SK-N-SH (cell line): ENCODE measurements around the gene ENOX2. TPM values are rescaled to one million over a fixed set of nuclear protein-coding genes. Genes with fewer than 3 reads are reported as not detected.
"Not testable (repeated sequence)": the region's sequence is repeated elsewhere in the genome, so short reads cannot be mapped to it uniquely, and the experiment has no call there.

ENCODE experiments used
- CTCF ChIA-PET: fragments of 300-600, 350-600 bp; formaldehyde crosslinking; extraction: SDS; loops from one replicate; lab custom pipeline; 2021; lab: Yijun Ruan, JAX
- POLR2A ChIA-PET: fragments of 350-600 bp; sonication (Branson Sonifier 250); formaldehyde crosslinking; extraction: SDS; loops from one replicate; lab custom pipeline; 2020; ENCODE audit warnings: antibody characterized with exemption, inconsistent platforms; lab: Yijun Ruan, JAX
- DNase-seq: peaks from one replicate; pipeline ENCODE4 v3.0.0; 2012
- H2AFZ ChIP-seq: fragments of 200-600 bp; sonication (generic); 2 replicates; pipeline ENCODE4 v1.8.1; 2016; ENCODE audit warnings: antibody characterized with exemption, mild to moderate bottlenecking, low read depth
- H3F3A ChIP-seq: fragments of 200-600 bp; sonication (generic); replicated peaks from 2 replicates; pipeline ENCODE3; 2016; ENCODE audit warnings: antibody characterized with exemption, mild to moderate bottlenecking; ENCODE audit not compliant: insufficient read depth
- H3K27ac ChIP-seq, 2 experiments: fragments of 200-500 bp in 1 of 2; fragments of 200-600 bp in 1 of 2; sonication (Bioruptor generic) in 1 of 2; sonication (generic), shearing (Covaris generic) in 1 of 2; 2 replicates each; pipeline versions ENCODE4 v1.5.1 to v1.6.1; 2014 to 2016; ENCODE audit warnings: low read depth in 2 of 2, inconsistent platforms in 1 of 2, low read length in 1 of 2, mild to moderate bottlenecking in 1 of 2, mixed read lengths in 1 of 2
- H3K27me3 ChIP-seq: fragments of 200-600 bp; sonication (generic), shearing (Covaris generic); 2 replicates; pipeline ENCODE4 v1.6.1; 2016; ENCODE audit warnings: mixed run types; ENCODE audit not compliant: insufficient read depth
- H3K36me3 ChIP-seq, 2 experiments: fragments of 200-500 bp in 1 of 2; fragments of 200-600 bp in 1 of 2; sonication (Bioruptor generic) in 1 of 2; sonication (generic) in 1 of 2; replicated peaks in 1 of 2; 2 replicates each; pipeline versions ENCODE3 to v1.5.1; 2014 to 2016; ENCODE audit warnings: low read length in 1 of 2, mild to moderate bottlenecking in 1 of 2; ENCODE audit not compliant: insufficient read depth in 2 of 2, control insufficient read depth in 1 of 2
- H3K4me1 ChIP-seq, 2 experiments: fragments of 200-500 bp in 1 of 2; fragments of 200-600 bp in 1 of 2; sonication (Bioruptor generic) in 1 of 2; sonication (generic), shearing (Covaris generic) in 1 of 2; 2 replicates each; pipeline versions ENCODE4 v1.5.1 to v1.6.1; 2014 to 2016; ENCODE audit warnings: low read depth in 1 of 2, low read length in 1 of 2, mixed run types in 1 of 2; ENCODE audit not compliant: insufficient read depth in 2 of 2, control insufficient read depth in 1 of 2
- H3K4me2 ChIP-seq: fragments of 200-600 bp; sonication (generic), shearing (Covaris generic); 2 replicates; pipeline ENCODE4 v1.6.1; 2017; ENCODE audit warnings: mixed run types
- H3K4me3 ChIP-seq, 2 experiments: fragments of 200-500 bp in 1 of 2; fragments of 200-600 bp in 1 of 2; sonication (Bioruptor generic) in 1 of 2; sonication (generic), shearing (Covaris generic) in 1 of 2; 2 replicates each; pipeline versions ENCODE4 v1.5.1 to v1.8.1; 2014 to 2016; ENCODE audit warnings: low read depth in 2 of 2, inconsistent platforms in 1 of 2, low read length in 1 of 2, mild to moderate bottlenecking in 1 of 2, mixed read lengths in 1 of 2, moderate library complexity in 1 of 2
- H3K79me2 ChIP-seq: fragments of 200-600 bp; sonication (generic); 2 replicates; pipeline ENCODE4 v1.8.1; 2017; ENCODE audit warnings: mild to moderate bottlenecking; ENCODE audit not compliant: insufficient read depth
- H3K9ac ChIP-seq: fragments of 200-600 bp; sonication (generic); 2 replicates; pipeline ENCODE4 v1.6.1; 2017; ENCODE audit warnings: mixed run types
- H3K9me2 ChIP-seq: fragments of 200-600 bp; sonication (generic); 2 replicates; pipeline ENCODE4 v1.6.1; 2017; ENCODE audit warnings: mixed run types
- H3K9me3 ChIP-seq: fragments of 200-600 bp; sonication (generic); 2 replicates; pipeline ENCODE4 v1.6.1; 2017; ENCODE audit warnings: mixed run types, mild to moderate bottlenecking, moderate library complexity
- H4K20me1 ChIP-seq: fragments of 200-600 bp; sonication (generic); 2 replicates; pipeline ENCODE4 v1.6.1; 2017; ENCODE audit warnings: mild to moderate bottlenecking, mixed run types; ENCODE audit not compliant: insufficient read depth
- ELF1 ChIP-seq: IDR thresholded peaks from 2 replicates; pipeline ENCODE4 v1.4.0; 2012
- JUND ChIP-seq: IDR thresholded peaks from 2 replicates; pipeline ENCODE4 v1.4.0; 2012
- NRF1 ChIP-seq: IDR thresholded peaks from 2 replicates; pipeline ENCODE4 v1.6.1; 2012; ENCODE audit warnings: low read depth, mild to moderate bottlenecking, low read length
- RAD21 ChIP-seq: IDR thresholded peaks from 2 replicates; pipeline ENCODE4 v1.6.1; 2012; ENCODE audit warnings: mild to moderate bottlenecking, low read length
- RXRA ChIP-seq: IDR thresholded peaks from 2 replicates; pipeline ENCODE4 v1.4.0; 2012; ENCODE audit warnings: low read depth, mild to moderate bottlenecking, borderline replicate concordance
- TEAD4 ChIP-seq: IDR thresholded peaks from 2 replicates; pipeline ENCODE4 v1.4.0; 2012; ENCODE audit warnings: mild to moderate bottlenecking, borderline replicate concordance; ENCODE audit not compliant: insufficient read depth
- USF2 ChIP-seq: fragments of 150-350 bp; IDR thresholded peaks from 2 replicates; pipeline ENCODE4 v1.6.1; 2017; ENCODE audit warnings: antibody characterized with exemption, low read length, low read depth, borderline replicate concordance
- WGBS: methylation state at CpG from one replicate; pipeline ENCODE4 v1.1.6; 2017; ENCODE audit warnings: low lambda C conversion rate; 5-methylcytosine and 5-hydroxymethylcytosine counted together
- polyA plus RNA-seq, 3 experiments: library from polyadenylated mRNA; depleted of rRNA; stranded (reverse); fragments of >200 nt; gene quantifications; 2 replicates each; pipeline ENCODE4 v1.2.3, GENCODE V29; 2012
- TF ChIP-seq, protein P1 (sequence below): IDR thresholded peaks from 2 replicates; pipeline ENCODE4 v1.4.0; 2012; ENCODE audit warnings: low read depth, borderline replicate concordance

The ENOX2 gene
- polyA plus RNA-seq, 1 of the 3 experiments (the other 2 are of a cell fraction), result 8.8 TPM

GRCh38 chrX:130793975-130794374 is 109.0 kb downstream of the ENOX2 start:
- Histone ChIP-seq H4K20me1 (no peaks in the 10 kb centered on the region), H3K9ac (no peak overlapping the region), H3K4me2 (no peak overlapping the region), H3K9me3 (no peaks in the 10 kb centered on the region), H3K9me2 (no peaks in the 10 kb centered on the region), H3K36me3 (no peaks in the 10 kb centered on the region), H3K79me2 (no peaks in the 10 kb centered on the region), H2AFZ (no peak overlapping the region), H3K4me3 (no peak overlapping the region), H3F3A (no peaks in the 10 kb centered on the region), H3K4me1 (peaks cover 0 to 4% of the 10 kb centered on the region in 2 experiments; a peak in 2 of 4 replicates), H3K27ac (peak overlapping the region in 1 of 2 experiments; percentile 28; a peak in 1 of 4 replicates), H3K27me3 (no peaks in the 10 kb centered on the region)
- TF ChIP-seq RAD21, result no peak
- TF ChIP-seq USF2, result no peak
- no peak for TF ChIP-seq ELF1
- TF ChIP-seq RXRA, result no peak
- POLR2A ChIA-PET, result no interaction called here
- CTCF ChIA-PET, result interaction anchor here (1.2 to 1.3 kb wide), 2 partner anchors 11 to 218 kb away, joined by 3 to 8 read pairs; no protein-coding TSS in a partner anchor
- peak; percentile 5 for DNase-seq

- H3K4me2 ChIP-seq, CTCF ChIA-PET, H4K20me1 ChIP-seq, H2AFZ ChIP-seq, DNase-seq, H3K79me2 ChIP-seq, H3K9me2 ChIP-seq, H3F3A ChIP-seq, H3K27me3 ChIP-seq, H3K4me1 ChIP-seq, H3K9me3 ChIP-seq, H3K9ac ChIP-seq, H3K27ac ChIP-seq, H3K4me3 ChIP-seq, H3K36me3 ChIP-seq: not testable (repeated sequence)
- WGBS, result 46% methylated on average over 2 of the region's 2 CpGs
- POLR2A ChIA-PET, result interaction anchor here (0.6 kb wide), 1 partner anchor 9 kb away, joined by 5 read pairs; no protein-coding TSS in a partner anchor
Measured at GRCh38 chrX:130791870-130792269, 111.1 kb downstream of the ENOX2 start.

DNA sequence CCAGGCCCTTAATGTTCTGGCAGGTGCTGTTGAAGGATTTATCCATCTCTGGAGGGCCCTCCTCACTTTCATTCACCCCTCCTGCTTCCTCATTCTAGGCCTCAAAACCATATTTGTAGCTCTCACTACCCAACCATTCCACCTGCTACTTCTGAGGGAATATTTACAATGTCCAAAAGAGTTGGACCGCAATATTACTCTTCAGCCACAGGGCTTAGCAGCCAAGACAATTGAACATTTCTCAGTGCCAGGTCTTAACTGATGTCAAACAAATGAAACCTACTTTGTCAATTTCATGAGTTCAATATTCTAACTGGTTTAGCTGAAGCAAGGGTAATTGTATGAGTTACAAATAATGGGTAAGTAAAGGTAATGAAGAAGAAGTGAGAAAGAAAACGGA is 113.2 kb downstream of the ENOX2 start:
- ChIA-PET POLR2A (no interaction called here), CTCF (no interaction called here)
- Histone ChIP-seq H3K27me3 (no peaks in the 10 kb centered on the region), H3K4me2 (no peak overlapping the region), H3K9ac (no peak overlapping the region), H3F3A (no peaks in the 10 kb centered on the region), H3K36me3 (no peaks in the 10 kb centered on the region), H3K9me3 (no peaks in the 10 kb centered on the region), H3K27ac (no peak overlapping the region), H2AFZ (no peak overlapping the region), H3K4me1 (peaks cover 0 to 4% of the 10 kb centered on the region in 2 experiments; a peak in 2 of 4 replicates), H3K4me3 (no peak overlapping the region), H4K20me1 (no peaks in the 10 kb centered on the region), H3K9me2 (no peaks in the 10 kb centered on the region), H3K79me2 (no peaks in the 10 kb centered on the region)
- TF ChIP-seq, protein P1, sequence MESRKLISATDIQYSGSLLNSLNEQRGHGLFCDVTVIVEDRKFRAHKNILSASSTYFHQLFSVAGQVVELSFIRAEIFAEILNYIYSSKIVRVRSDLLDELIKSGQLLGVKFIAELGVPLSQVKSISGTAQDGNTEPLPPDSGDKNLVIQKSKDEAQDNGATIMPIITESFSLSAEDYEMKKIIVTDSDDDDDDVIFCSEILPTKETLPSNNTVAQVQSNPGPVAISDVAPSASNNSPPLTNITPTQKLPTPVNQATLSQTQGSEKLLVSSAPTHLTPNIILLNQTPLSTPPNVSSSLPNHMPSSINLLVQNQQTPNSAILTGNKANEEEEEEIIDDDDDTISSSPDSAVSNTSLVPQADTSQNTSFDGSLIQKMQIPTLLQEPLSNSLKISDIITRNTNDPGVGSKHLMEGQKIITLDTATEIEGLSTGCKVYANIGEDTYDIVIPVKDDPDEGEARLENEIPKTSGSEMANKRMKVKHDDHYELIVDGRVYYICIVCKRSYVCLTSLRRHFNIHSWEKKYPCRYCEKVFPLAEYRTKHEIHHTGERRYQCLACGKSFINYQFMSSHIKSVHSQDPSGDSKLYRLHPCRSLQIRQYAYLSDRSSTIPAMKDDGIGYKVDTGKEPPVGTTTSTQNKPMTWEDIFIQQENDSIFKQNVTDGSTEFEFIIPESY, result no peak
- TF ChIP-seq TEAD4, result no peak
- TF ChIP-seq NRF1, result no peak
- no peak for TF ChIP-seq JUND
- 51% methylated on average over 2 of the region's 2 CpGs for WGBS
- no peak for DNase-seq
